Measurements from ENCODE around the gene CDK14. TPM values are rescaled to one million over a fixed set of nuclear protein-coding genes. Genes with fewer than 3 reads are reported as not detected.

Gene CDK14
- total RNA-seq, 6 donors from 2014 or later = 21.7 to 53.4 (median 37.1) TPM

- ATAC-seq (ENCODE audit: low FRiP score in 2 of 2) (no peak), DNase-seq (no peak)
- H3K27me3 ChIP-seq = no peaks in the 10 kb centered on the region
- H3K9me3 ChIP-seq = no peaks in the 10 kb centered on the region
- no peak for TF ChIP-seq CTCF (IDR thresholded peaks at IDR 0.05)
- TF ChIP-seq POLR2AphosphoS5 (IDR thresholded peaks at IDR 0.05) = no peak
- no peak for TF ChIP-seq POLR2A (IDR thresholded peaks at IDR 0.05)
- no peak for TF ChIP-seq EP300 (IDR thresholded peaks at IDR 0.05)
- 78 to 88% methylated on average over 1 of the region's 1 CpG for WGBS, 2 donors
- no peaks in the 10 kb centered on the region for H3K36me3 ChIP-seq
- no peak overlapping the region for H3K4me3 ChIP-seq
- H3K27ac ChIP-seq = no peak overlapping the region
- no peaks in the 10 kb centered on the region for H3K4me1 ChIP-seq
Measured at GRCh38 chr7:91013078-91013477, 417.0 kb downstream of the CDK14 start.

- H3K27ac ChIP-seq = no peak overlapping the region
- H3K36me3 ChIP-seq = no peaks in the 10 kb centered on the region
- no peak for TF ChIP-seq POLR2AphosphoS5 (IDR thresholded peaks at IDR 0.05)
- no peak for TF ChIP-seq EP300 (IDR thresholded peaks at IDR 0.05)
- TF ChIP-seq CTCF (IDR thresholded peaks at IDR 0.05) = no peak
- no peak for TF ChIP-seq POLR2A (IDR thresholded peaks at IDR 0.05)
- H3K9me3 ChIP-seq = no peaks in the 10 kb centered on the region
- H3K27me3 ChIP-seq = no peaks in the 10 kb centered on the region
- DNase-seq = no peak
- 94% methylated on average over 2 of the region's 2 CpGs for WGBS, 2 donors
- no peak overlapping the region for H3K4me3 ChIP-seq
- ATAC-seq (ENCODE audit: low FRiP score in 2 of 2) = no peak
- no peaks in the 10 kb centered on the region for H3K4me1 ChIP-seq
Measured at GRCh38 chr7:91019686-91020385, 423.7 kb downstream of the CDK14 start.

- TF ChIP-seq POLR2AphosphoS5 (IDR thresholded peaks at IDR 0.05) (no peak), EP300 (IDR thresholded peaks at IDR 0.05) (no peak), POLR2A (IDR thresholded peaks at IDR 0.05) (no peak), CTCF (IDR thresholded peaks at IDR 0.05) (no peak)
- H3K36me3 ChIP-seq = no peaks in the 10 kb centered on the region
- no peak for ATAC-seq (ENCODE audit: low FRiP score in 2 of 2)
- no peak overlapping the region for H3K27ac ChIP-seq
- H3K27me3 ChIP-seq = no peaks in the 10 kb centered on the region
- H3K4me1 ChIP-seq = no peaks in the 10 kb centered on the region
- 87 to 91% methylated on average over 3 of the region's 3 CpGs for WGBS, 2 donors
- no peak for DNase-seq
- no peaks in the 10 kb centered on the region for H3K9me3 ChIP-seq
- no peak overlapping the region for H3K4me3 ChIP-seq
Measured at GRCh38 chr7:91020636-91021385, 424.7 kb downstream of the CDK14 start.

- DNase-seq (no peak), ATAC-seq (ENCODE audit: low FRiP score in 2 of 2) (no peak)
- no peaks in the 10 kb centered on the region for H3K9me3 ChIP-seq
- H3K27me3 ChIP-seq = no peaks in the 10 kb centered on the region
- 100% methylated on average over 1 of the region's 1 CpG for WGBS, 2 donors
- no peak overlapping the region for H3K4me3 ChIP-seq
- H3K36me3 ChIP-seq = no peaks in the 10 kb centered on the region
- TF ChIP-seq CTCF (IDR thresholded peaks at IDR 0.05) (no peak), POLR2A (IDR thresholded peaks at IDR 0.05) (no peak), EP300 (IDR thresholded peaks at IDR 0.05) (no peak), POLR2AphosphoS5 (IDR thresholded peaks at IDR 0.05) (no peak)
- no peaks in the 10 kb centered on the region for H3K4me1 ChIP-seq
- no peak overlapping the region for H3K27ac ChIP-seq
Measured at GRCh38 chr7:91021956-91022355, 425.8 kb downstream of the CDK14 start.

Data from upper lobe of left lung (tissue), 6 donors.